Liver (tissue), 9 donors: Measurements from ENCODE around the gene SEMA4F. TPM values are rescaled to one million over a fixed set of nuclear protein-coding genes. Genes with fewer than 3 reads are reported as not detected.

ENCODE experiments used
- DNase-seq: peaks from one replicate; pipeline ENCODE4 v3.0.0-alpha.2; 2017; ENCODE audit warnings: low spot score
- H3K27ac ChIP-seq, 2 donors: one replicate each; pipeline ENCODE4 v1.7.0; 2013; ENCODE audit warnings: inconsistent platforms in 2 of 2, low read length in 2 of 2, control low read depth in 1 of 2, low read depth in 1 of 2, mild to moderate bottlenecking in 1 of 2
- H3K27me3 ChIP-seq, 4 donors: one replicate each; pipeline versions ENCODE4 v1.6.1 to v1.7.0; 2013; ENCODE audit warnings: low read length in 3 of 4, inconsistent platforms in 1 of 4, mild to moderate bottlenecking in 1 of 4, moderate library complexity in 1 of 4; ENCODE audit not compliant: control insufficient read depth in 4 of 4, insufficient read depth in 4 of 4
- H3K36me3 ChIP-seq, 4 donors: one replicate each; pipeline versions ENCODE4 v1.6.1 to v1.7.0; 2013; ENCODE audit warnings: low read length in 3 of 4, mild to moderate bottlenecking in 3 of 4, low read depth in 1 of 4, moderate library complexity in 1 of 4; ENCODE audit not compliant: control insufficient read depth in 4 of 4, insufficient read depth in 3 of 4
- H3K4me1 ChIP-seq, 4 donors: one replicate each; pipeline versions ENCODE4 v1.6.1 to v1.7.0; 2013; ENCODE audit warnings: low read length in 3 of 4, mild to moderate bottlenecking in 3 of 4, moderate library complexity in 1 of 4; ENCODE audit not compliant: control insufficient read depth in 4 of 4, insufficient read depth in 4 of 4
- H3K4me3 ChIP-seq, 3 donors: one replicate each; pipeline versions ENCODE4 v1.6.1 to v1.7.0; 2013; ENCODE audit warnings: low read length in 3 of 3, control low read depth in 1 of 3, low read depth in 1 of 3, mild to moderate bottlenecking in 1 of 3
- H3K9ac ChIP-seq, 2 donors: one replicate each; pipeline ENCODE4 v1.7.0; 2013; ENCODE audit warnings: low read length in 2 of 2, mild to moderate bottlenecking in 2 of 2, moderate library complexity in 2 of 2, control low read depth in 1 of 2, low read depth in 1 of 2
- H3K9me3 ChIP-seq, 4 donors: one replicate each; pipeline versions ENCODE4 v1.6.1 to v1.7.0; 2013; ENCODE audit warnings: low read length in 3 of 4; ENCODE audit not compliant: control insufficient read depth in 4 of 4
- FOXA1 ChIP-seq: IDR thresholded peaks from 2 replicates; pipeline ENCODE4 v1.6.1; 2016; ENCODE audit warnings: antibody characterized with exemption
- FOXA2 ChIP-seq: IDR thresholded peaks from 2 replicates; pipeline ENCODE4 v1.6.1; 2016; ENCODE audit warnings: antibody characterized with exemption
- GABPA ChIP-seq, 2 donors: IDR thresholded peaks in 1 of 2; conservative IDR thresholded peaks in 1 of 2; 2 replicates each; pipeline ENCODE4 v1.6.1; 2016; ENCODE audit warnings: antibody characterized with exemption in 2 of 2, mild to moderate bottlenecking in 1 of 2, moderate library complexity in 1 of 2
- HNF4G ChIP-seq: IDR thresholded peaks from 2 replicates; pipeline ENCODE4 v1.6.1; 2016; ENCODE audit warnings: antibody characterized with exemption
- JUND ChIP-seq, 2 donors: IDR thresholded peaks; 2 replicates each; pipeline ENCODE4 v1.6.1; 2016; ENCODE audit warnings: antibody characterized with exemption in 2 of 2
- NR2F2 ChIP-seq: IDR thresholded peaks from 2 replicates; pipeline ENCODE4 v1.6.1; 2016; ENCODE audit warnings: antibody characterized with exemption
- RAD21 ChIP-seq, 2 donors: IDR thresholded peaks; 2 replicates each; pipeline ENCODE4 v1.6.1; 2016; ENCODE audit warnings: antibody characterized with exemption in 2 of 2, mild to moderate bottlenecking in 2 of 2
- YY1 ChIP-seq: IDR thresholded peaks from 2 replicates; pipeline ENCODE4 v1.6.1; 2016; ENCODE audit warnings: antibody characterized with exemption, mild to moderate bottlenecking
- WGBS: extraction: QIAGEN DNeasy Blood & Tissue Kit; methylation state at CpG from one replicate; pipeline ENCODE4 v1.1.7; 2013; 5-methylcytosine and 5-hydroxymethylcytosine counted together
- polyA plus RNA-seq, 2 donors: library from polyadenylated mRNA; stranded (reverse) in 1 of 2; unstranded in 1 of 2; fragments of 200-250 nt in 1 of 2; fragments of >200 nt in 1 of 2; fragmentation: Nextera tagmentation in 1 of 2; extraction: Ambion mirVana in 1 of 2; gene quantifications; one replicate each; pipeline versions ENCODE4 v1.2.1 to v1.2.3, GENCODE V29; 2013 to 2015
- total RNA-seq, 2 donors: library from RNA; depleted of rRNA; stranded (reverse); fragments of >200 nt; gene quantifications; one replicate each; pipeline ENCODE4 v1.2.3, GENCODE V29; 2014
- TF ChIP-seq, protein P1 (sequence below): fragments of 150-350 bp; IDR thresholded peaks from 2 replicates; pipeline ENCODE4 v1.5.1; 2017; ENCODE audit warnings: improper control_type of control experiment, low read depth, low read length; ENCODE audit not compliant: missing input control
- TF ChIP-seq, protein P2 (sequence below): IDR thresholded peaks from 2 replicates; pipeline ENCODE4 v1.6.1; 2016; ENCODE audit warnings: antibody characterized with exemption
- TF ChIP-seq, protein P3 (sequence below): IDR thresholded peaks from 2 replicates; pipeline ENCODE4 v1.6.1; 2016; ENCODE audit warnings: antibody characterized with exemption
- TF ChIP-seq, protein P4 (sequence below): IDR thresholded peaks from 2 replicates; pipeline ENCODE4 v1.6.1; 2016; ENCODE audit warnings: antibody characterized with exemption, mild to moderate bottlenecking
- donor health status: healthy.
- donor health status: healthy.
- donor health status: healthy.
- donor health status: healthy.
- donor health status: healthy.

The SEMA4F gene
- total and polyA plus RNA-seq, 4 donors: 0.57 to 1.1 (median 0.96) TPM

DNA sequence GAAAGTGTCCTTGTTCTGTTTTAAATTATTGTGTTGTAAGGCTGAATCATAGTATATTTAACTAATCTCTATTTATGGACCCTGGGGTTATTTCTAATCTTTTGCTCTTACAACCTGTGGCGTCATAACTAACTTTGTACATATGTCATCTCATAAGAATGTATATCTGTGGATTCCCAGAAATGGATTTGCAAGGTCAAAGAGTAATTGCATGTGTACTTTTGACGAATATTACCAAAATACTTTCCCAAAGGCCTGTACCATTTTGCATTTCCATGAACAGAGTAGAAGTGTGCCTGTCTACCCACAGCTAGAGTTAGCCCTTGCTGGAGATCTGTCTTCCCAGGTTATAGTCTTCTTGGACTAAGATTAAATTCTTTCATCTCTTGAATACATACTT is 42.8 kb downstream of the SEMA4F start (continued):
- TF ChIP-seq, protein P1, sequence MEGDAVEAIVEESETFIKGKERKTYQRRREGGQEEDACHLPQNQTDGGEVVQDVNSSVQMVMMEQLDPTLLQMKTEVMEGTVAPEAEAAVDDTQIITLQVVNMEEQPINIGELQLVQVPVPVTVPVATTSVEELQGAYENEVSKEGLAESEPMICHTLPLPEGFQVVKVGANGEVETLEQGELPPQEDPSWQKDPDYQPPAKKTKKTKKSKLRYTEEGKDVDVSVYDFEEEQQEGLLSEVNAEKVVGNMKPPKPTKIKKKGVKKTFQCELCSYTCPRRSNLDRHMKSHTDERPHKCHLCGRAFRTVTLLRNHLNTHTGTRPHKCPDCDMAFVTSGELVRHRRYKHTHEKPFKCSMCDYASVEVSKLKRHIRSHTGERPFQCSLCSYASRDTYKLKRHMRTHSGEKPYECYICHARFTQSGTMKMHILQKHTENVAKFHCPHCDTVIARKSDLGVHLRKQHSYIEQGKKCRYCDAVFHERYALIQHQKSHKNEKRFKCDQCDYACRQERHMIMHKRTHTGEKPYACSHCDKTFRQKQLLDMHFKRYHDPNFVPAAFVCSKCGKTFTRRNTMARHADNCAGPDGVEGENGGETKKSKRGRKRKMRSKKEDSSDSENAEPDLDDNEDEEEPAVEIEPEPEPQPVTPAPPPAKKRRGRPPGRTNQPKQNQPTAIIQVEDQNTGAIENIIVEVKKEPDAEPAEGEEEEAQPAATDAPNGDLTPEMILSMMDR: no peak
- no peak for TF ChIP-seq GABPA (IDR thresholded peaks at IDR 0.05 in 1 of 2, conservative IDR thresholded peaks at IDR 0.05 in 1 of 2)
- TF ChIP-seq, protein P2, sequence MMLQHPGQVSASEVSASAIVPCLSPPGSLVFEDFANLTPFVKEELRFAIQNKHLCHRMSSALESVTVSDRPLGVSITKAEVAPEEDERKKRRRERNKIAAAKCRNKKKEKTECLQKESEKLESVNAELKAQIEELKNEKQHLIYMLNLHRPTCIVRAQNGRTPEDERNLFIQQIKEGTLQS: no peak
- no peak for TF ChIP-seq HNF4G
- TF ChIP-seq, protein P3, sequence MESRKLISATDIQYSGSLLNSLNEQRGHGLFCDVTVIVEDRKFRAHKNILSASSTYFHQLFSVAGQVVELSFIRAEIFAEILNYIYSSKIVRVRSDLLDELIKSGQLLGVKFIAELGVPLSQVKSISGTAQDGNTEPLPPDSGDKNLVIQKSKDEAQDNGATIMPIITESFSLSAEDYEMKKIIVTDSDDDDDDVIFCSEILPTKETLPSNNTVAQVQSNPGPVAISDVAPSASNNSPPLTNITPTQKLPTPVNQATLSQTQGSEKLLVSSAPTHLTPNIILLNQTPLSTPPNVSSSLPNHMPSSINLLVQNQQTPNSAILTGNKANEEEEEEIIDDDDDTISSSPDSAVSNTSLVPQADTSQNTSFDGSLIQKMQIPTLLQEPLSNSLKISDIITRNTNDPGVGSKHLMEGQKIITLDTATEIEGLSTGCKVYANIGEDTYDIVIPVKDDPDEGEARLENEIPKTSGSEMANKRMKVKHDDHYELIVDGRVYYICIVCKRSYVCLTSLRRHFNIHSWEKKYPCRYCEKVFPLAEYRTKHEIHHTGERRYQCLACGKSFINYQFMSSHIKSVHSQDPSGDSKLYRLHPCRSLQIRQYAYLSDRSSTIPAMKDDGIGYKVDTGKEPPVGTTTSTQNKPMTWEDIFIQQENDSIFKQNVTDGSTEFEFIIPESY: no peak

DNA sequence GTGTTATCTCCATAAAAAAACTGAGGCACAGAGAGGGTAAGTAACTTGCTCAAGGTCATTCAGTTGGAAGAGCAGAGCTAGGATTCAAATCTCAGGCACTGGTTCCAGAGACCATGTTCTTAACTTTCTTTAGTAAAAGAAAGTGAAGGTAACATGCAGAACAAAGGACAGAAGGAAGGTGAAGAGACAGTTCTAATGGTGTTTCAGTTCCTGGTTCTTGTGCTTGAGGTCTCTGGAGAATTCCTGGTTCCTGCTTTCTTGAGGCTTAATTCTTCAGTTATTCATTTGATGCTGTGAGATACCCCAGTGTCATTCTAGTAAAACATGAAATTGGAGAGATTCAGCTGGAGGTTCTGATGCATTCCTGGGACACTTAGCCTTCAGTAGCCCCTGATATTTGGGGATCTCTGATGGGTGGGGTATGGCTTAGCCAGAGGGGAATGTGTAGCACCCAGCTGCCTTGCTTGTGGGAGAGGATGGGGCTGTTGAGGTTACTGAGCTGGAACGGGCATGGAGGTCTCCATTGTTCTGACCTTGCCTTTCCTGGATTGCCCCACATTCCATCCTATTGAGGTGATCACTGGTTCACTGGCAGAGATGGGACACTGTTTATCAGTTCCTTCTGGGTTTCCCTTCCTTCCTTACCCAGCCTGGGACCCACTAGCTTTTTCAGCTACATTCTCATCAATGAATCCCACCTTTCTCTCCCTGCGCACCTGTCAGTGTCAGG is 46.8 kb downstream of the SEMA4F start:
- WGBS: 79% methylated on average over 2 of the region's 2 CpGs
- TF ChIP-seq YY1 (no peak), FOXA1 (no peak), RAD21 (IDR thresholded peaks at IDR 0.05) (no peak), NR2F2 (no peak), FOXA2 (no peak), JUND (IDR thresholded peaks at IDR 0.05) (no peak)
- TF ChIP-seq, protein P2: no peak
- TF ChIP-seq, protein P4, sequence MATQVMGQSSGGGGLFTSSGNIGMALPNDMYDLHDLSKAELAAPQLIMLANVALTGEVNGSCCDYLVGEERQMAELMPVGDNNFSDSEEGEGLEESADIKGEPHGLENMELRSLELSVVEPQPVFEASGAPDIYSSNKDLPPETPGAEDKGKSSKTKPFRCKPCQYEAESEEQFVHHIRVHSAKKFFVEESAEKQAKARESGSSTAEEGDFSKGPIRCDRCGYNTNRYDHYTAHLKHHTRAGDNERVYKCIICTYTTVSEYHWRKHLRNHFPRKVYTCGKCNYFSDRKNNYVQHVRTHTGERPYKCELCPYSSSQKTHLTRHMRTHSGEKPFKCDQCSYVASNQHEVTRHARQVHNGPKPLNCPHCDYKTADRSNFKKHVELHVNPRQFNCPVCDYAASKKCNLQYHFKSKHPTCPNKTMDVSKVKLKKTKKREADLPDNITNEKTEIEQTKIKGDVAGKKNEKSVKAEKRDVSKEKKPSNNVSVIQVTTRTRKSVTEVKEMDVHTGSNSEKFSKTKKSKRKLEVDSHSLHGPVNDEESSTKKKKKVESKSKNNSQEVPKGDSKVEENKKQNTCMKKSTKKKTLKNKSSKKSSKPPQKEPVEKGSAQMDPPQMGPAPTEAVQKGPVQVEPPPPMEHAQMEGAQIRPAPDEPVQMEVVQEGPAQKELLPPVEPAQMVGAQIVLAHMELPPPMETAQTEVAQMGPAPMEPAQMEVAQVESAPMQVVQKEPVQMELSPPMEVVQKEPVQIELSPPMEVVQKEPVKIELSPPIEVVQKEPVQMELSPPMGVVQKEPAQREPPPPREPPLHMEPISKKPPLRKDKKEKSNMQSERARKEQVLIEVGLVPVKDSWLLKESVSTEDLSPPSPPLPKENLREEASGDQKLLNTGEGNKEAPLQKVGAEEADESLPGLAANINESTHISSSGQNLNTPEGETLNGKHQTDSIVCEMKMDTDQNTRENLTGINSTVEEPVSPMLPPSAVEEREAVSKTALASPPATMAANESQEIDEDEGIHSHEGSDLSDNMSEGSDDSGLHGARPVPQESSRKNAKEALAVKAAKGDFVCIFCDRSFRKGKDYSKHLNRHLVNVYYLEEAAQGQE: no peak

More for the DNA sequence above, 46.8 kb downstream of the SEMA4F start:
- H3K4me1 ChIP-seq: no peaks in the 10 kb centered on the region
- no peak for DNase-seq
- H3K9ac ChIP-seq: no peak overlapping the region
- H3K27ac ChIP-seq: no peak overlapping the region
- H3K27me3 ChIP-seq: peaks cover 0 to 5% (median 1%) of the 10 kb centered on the region in 4 donors
- no peak overlapping the region for H3K4me3 ChIP-seq
- no peaks in the 10 kb centered on the region for H3K36me3 ChIP-seq
- no peaks in the 10 kb centered on the region for H3K9me3 ChIP-seq
